Epithelial cell of proximal tubule (primary cell): ENCODE measurements around the gene SLC23A3. TPM values are rescaled to one million over a fixed set of nuclear protein-coding genes. Genes with fewer than 3 reads are reported as not detected.

Source experiments
- DNase-seq: peaks from one replicate; pipeline ENCODE4 v3.0.0-alpha.2; 2011; ENCODE audit warnings: low read depth
- H3K4me3 ChIP-seq: 2 replicates; pipeline ENCODE4 v1.5.1; 2011; ENCODE audit warnings: low read depth, mild to moderate bottlenecking, low read length
- total RNA-seq: library from RNA; depleted of rRNA; stranded (reverse); fragments of >200 nt; gene quantifications from 2 replicates; pipeline ENCODE4 v1.2.3, GENCODE V29; 2015
- TF ChIP-seq, protein P1 (sequence below): conservative IDR thresholded peaks from 2 replicates; pipeline ENCODE4 v1.5.1; 2012; ENCODE audit warnings: low read depth, mild to moderate bottlenecking, low read length

SLC23A3 gene
- total RNA-seq, 1 donor from 2014 or later: 0.06 TPM

DNA sequence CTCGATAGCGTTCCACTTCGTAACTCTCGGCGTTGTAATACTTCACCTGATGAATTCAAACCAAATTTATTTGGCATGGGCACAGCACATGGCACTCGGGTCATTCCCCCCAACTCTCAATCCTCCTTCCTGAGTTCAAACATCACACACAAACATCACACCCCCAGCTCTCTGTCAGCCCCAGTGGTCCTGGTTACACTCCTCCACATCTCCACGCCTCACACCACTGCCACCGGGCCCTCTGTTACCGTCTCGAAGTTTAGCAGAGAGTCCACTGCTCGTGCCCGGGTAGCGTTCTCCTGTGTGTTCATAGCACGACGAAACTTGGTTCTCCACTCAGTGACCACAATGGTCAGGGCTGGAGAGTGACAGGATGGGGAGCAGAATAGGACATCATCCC, 44.3 kb upstream of the SLC23A3 start:
- no peak for DNase-seq
- TF ChIP-seq, protein P1, sequence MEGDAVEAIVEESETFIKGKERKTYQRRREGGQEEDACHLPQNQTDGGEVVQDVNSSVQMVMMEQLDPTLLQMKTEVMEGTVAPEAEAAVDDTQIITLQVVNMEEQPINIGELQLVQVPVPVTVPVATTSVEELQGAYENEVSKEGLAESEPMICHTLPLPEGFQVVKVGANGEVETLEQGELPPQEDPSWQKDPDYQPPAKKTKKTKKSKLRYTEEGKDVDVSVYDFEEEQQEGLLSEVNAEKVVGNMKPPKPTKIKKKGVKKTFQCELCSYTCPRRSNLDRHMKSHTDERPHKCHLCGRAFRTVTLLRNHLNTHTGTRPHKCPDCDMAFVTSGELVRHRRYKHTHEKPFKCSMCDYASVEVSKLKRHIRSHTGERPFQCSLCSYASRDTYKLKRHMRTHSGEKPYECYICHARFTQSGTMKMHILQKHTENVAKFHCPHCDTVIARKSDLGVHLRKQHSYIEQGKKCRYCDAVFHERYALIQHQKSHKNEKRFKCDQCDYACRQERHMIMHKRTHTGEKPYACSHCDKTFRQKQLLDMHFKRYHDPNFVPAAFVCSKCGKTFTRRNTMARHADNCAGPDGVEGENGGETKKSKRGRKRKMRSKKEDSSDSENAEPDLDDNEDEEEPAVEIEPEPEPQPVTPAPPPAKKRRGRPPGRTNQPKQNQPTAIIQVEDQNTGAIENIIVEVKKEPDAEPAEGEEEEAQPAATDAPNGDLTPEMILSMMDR: no peak
- no peak overlapping the region for H3K4me3 ChIP-seq

DNA sequence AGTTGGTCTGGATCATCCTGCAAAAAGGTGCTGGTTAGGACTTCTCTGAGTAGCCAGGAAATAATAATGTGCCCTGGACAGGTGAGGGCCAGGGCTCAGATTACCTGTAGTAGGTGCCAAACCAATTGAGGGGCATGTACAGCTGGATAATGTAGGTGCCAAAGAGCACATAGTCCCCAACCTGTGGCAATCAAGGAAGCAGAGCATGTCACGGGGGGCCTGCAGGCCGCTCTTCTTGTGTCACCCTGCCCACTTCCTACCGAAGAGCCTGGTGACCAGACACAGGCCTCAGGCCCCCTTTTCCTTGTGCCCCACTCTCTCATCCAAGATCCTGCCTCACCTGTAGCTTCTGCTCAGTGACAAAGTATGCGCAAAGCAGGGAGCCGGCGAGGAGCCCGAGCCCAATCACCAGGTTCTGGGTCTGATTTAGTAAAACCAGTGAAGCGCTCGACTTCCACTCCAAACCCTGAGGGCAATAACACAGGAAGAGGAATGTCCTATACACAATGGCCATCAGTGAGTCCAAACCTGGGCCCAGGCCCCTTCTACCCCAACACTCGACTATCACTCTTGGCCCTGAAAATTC, 43.8 kb upstream of the SLC23A3 start:
- no peak for DNase-seq
- H3K4me3 ChIP-seq: no peak overlapping the region
- TF ChIP-seq, protein P1: no peak

- TF ChIP-seq, protein P1: no peak
- DNase-seq: no peak
- no peak overlapping the region for H3K4me3 ChIP-seq
Measured at GRCh38 chr2:219213026-219213415, 43.2 kb upstream of the SLC23A3 start.

DNA sequence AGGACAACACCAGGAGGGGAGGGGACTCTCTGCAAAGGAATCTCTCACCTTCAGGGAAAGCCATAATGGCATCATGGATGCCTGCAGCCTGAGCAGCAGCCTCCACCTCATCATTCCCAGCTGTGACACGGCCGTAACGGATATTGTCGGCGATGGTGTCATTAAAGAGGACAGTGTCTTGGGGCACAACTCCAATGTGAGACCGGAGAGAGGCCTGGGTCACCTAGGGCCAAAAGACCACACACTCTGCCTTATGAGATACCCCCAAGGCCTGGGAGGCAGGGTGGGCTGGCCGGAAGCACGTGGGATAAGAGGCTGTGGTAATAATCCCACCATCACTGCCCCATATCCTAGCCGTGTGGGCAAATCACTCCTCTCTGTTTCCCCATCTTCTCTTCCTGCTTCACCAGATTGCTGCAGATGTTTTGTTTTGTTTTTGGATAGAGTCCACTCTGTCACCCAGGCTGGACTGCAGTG, 41.1 kb upstream of the SLC23A3 start:
- TF ChIP-seq, protein P1: no peak
- no peak overlapping the region for H3K4me3 ChIP-seq
- no peak for DNase-seq

DNA sequence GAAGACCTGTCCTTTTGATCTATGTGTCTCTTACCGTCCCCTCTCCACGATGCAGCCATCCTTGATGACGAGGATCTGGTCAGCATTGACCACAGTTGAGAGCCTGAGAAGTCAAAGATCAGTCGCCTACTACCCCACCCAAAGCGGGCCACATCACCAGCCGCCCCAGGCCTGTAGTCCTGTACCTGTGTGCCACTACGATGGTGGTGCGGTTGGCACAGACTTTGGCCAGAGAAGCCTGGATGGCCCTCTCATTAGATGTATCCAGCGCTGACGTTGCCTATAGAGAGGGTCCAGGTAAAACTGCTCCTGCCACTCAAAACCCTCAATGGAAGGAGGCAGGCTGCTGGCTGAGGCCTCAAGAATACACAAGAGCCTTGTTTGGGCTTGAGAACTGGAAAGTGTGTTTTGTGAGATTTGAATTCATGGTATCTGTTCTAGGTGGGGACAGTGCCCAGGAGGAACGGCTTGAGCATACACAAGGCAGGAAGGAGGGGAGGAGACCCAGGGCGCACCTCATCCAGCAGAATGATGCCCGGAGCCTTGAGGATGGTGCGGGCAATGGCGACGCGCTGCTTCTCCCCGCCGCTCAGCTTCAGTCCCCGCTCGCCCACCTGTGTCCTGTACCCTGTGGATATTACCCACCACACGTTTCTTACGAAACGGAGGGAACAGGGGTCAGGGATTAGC, 40.5 kb upstream of the SLC23A3 start:
- TF ChIP-seq, protein P1: no peak
- no peak overlapping the region for H3K4me3 ChIP-seq
- DNase-seq: no peak

GRCh38 chr2:219209236-219210195, 39.7 kb upstream of the SLC23A3 start:
- no peak overlapping the region for H3K4me3 ChIP-seq
- TF ChIP-seq, protein P1: no peak
- DNase-seq: no peak
